H1 (cell line): Measurements from ENCODE around the gene SYT15. TPM values are rescaled to one million over a fixed set of nuclear protein-coding genes. Genes with fewer than 3 reads are reported as not detected.
"Not testable (repeated sequence)": the region's sequence is repeated elsewhere in the genome, so short reads cannot be mapped to it uniquely, and the experiment has no call there.

Experiments
- CTCF ChIA-PET: fragments of 300-600 bp; sonication (Branson Sonifier 250); formaldehyde crosslinking; loops from one replicate; lab custom pipeline; 2021; ENCODE audit not compliant: partially characterized antibody; lab: Charles Lee
- POLR2A ChIA-PET: fragments of 300-600 bp; sonication (Branson Sonifier 250); formaldehyde crosslinking; loops from one replicate; lab custom pipeline; 2021; ENCODE audit warnings: inconsistent platforms; ENCODE audit not compliant: partially characterized antibody; lab: Charles Lee
- DNase-seq, 2 experiments: peaks; one replicate each; pipeline versions ENCODE4 v3.0.0 to v3.0.0-alpha.2; 2010 to 2022; ENCODE audit warnings: low spot score in 2 of 2, low read depth in 1 of 2, mixed read lengths in 1 of 2
- FAIRE-seq: peaks from 2 replicates; lab custom pipeline; 2011; peaks lifted over from hg19 to GRCh38; lab: Jason Lieb, UNC
- H2AFZ ChIP-seq: 2 replicates; pipeline ENCODE4 v1.8.1; 2012; ENCODE audit warnings: low read length, inconsistent platforms
- H2AK5ac ChIP-seq: 2 replicates; pipeline ENCODE4 v1.6.1; 2013; ENCODE audit warnings: low read depth, low read length
- H2BK120ac ChIP-seq: replicated peaks from 2 replicates; pipeline ENCODE3; 2013; ENCODE audit warnings: low read depth, low read length, inconsistent platforms
- H2BK12ac ChIP-seq: 2 replicates; pipeline ENCODE4 v1.6.1; 2013; ENCODE audit warnings: low read depth, low read length
- H2BK15ac ChIP-seq: 2 replicates; pipeline ENCODE4 v1.6.1; 2013; ENCODE audit warnings: low read length
- H2BK20ac ChIP-seq: 2 replicates; pipeline ENCODE4 v1.6.1; 2013; ENCODE audit warnings: low read length
- H2BK5ac ChIP-seq: 2 replicates; pipeline ENCODE4 v1.6.1; 2013; ENCODE audit warnings: low read depth, low read length
- H3K14ac ChIP-seq: 2 replicates; pipeline ENCODE4 v1.6.1; 2013; ENCODE audit warnings: inconsistent platforms; ENCODE audit not compliant: insufficient read length
- H3K18ac ChIP-seq: 2 replicates; pipeline ENCODE4 v1.6.1; 2013; ENCODE audit warnings: low read length; ENCODE audit errors: extremely low read depth
- H3K23ac ChIP-seq: 2 replicates; pipeline ENCODE4 v1.6.1; 2013; ENCODE audit warnings: inconsistent platforms; ENCODE audit not compliant: insufficient read length
- H3K23me2 ChIP-seq: 2 replicates; pipeline ENCODE4 v1.6.1; 2013; ENCODE audit warnings: low read depth, low read length
- H3K27ac ChIP-seq: 2 replicates; pipeline ENCODE4 v1.6.1; 2011; ENCODE audit warnings: low read depth, low read length, inconsistent platforms
- H3K27me3 ChIP-seq, 4 experiments: replicated peaks in 1 of 4; 1 replicate in 1 of 4; 2 replicates in 3 of 4; pipeline versions ENCODE4 v1.6.1 to v1.8.1; 2011 to 2013; ENCODE audit warnings: low read length in 3 of 4, mild to moderate bottlenecking in 3 of 4, inconsistent platforms in 2 of 4, mixed read lengths in 2 of 4, moderate library complexity in 1 of 4; ENCODE audit not compliant: control insufficient read depth in 3 of 4, insufficient read depth in 3 of 4; ENCODE audit errors: extremely low read depth in 1 of 4
- H3K36me3 ChIP-seq, 4 experiments: 2 replicates each; pipeline versions ENCODE4 v1.6.1 to v1.8.1; 2011 to 2013; ENCODE audit warnings: mild to moderate bottlenecking in 4 of 4, low read length in 3 of 4, moderate library complexity in 2 of 4, control low read depth in 1 of 4, inconsistent platforms in 1 of 4; ENCODE audit not compliant: insufficient read depth in 4 of 4, control insufficient read depth in 2 of 4
- H3K4ac ChIP-seq: replicated peaks from 2 replicates; pipeline ENCODE3; 2013; ENCODE audit warnings: low read length, low read depth, mixed read lengths, inconsistent platforms; ENCODE audit not compliant: insufficient read length
- H3K4me1 ChIP-seq, 4 experiments: replicated peaks in 1 of 4; 1 replicate in 1 of 4; 2 replicates in 3 of 4; pipeline versions ENCODE4 v1.6.1 to v1.8.1; 2011 to 2013; ENCODE audit warnings: low read length in 3 of 4, inconsistent platforms in 2 of 4, mixed read lengths in 1 of 4; ENCODE audit not compliant: insufficient read depth in 4 of 4, control insufficient read depth in 3 of 4
- H3K4me2 ChIP-seq, 2 experiments: 2 replicates each; pipeline versions ENCODE4 v1.6.1 to v1.8.1; 2011 to 2013; ENCODE audit warnings: low read depth in 2 of 2, low read length in 2 of 2, control low read depth in 1 of 2, inconsistent platforms in 1 of 2, mild to moderate bottlenecking in 1 of 2; ENCODE audit not compliant: insufficient read depth in 1 of 2
- H3K4me3 ChIP-seq, 4 experiments: fragments of 200-600, 300-600 bp in 1 of 4; sonication (generic), shearing (Covaris generic), sonication (Bioruptor Twin) in 1 of 4; 2 replicates each; pipeline versions ENCODE4 v1.5.1 to v1.8.1; 2011 to 2016; ENCODE audit warnings: low read length in 4 of 4, low read depth in 3 of 4, control low read depth in 2 of 4, inconsistent platforms in 2 of 4, mild to moderate bottlenecking in 2 of 4, mixed read lengths in 1 of 4, moderate library complexity in 1 of 4; ENCODE audit not compliant: insufficient read depth in 2 of 4; ENCODE audit errors: extremely low read depth in 1 of 4
- H3K56ac ChIP-seq: replicated peaks from 2 replicates; pipeline ENCODE3; 2013; ENCODE audit warnings: low read depth, mild to moderate bottlenecking, mixed read lengths, low read length, inconsistent platforms; ENCODE audit not compliant: insufficient read length
- H3K79me1 ChIP-seq: 2 replicates; pipeline ENCODE4 v1.6.1; 2013; ENCODE audit warnings: low read depth, low read length, control low read depth
- H3K79me2 ChIP-seq, 2 experiments: 2 replicates each; pipeline versions ENCODE4 v1.6.1 to v1.8.1; 2012 to 2013; ENCODE audit warnings: low read length in 2 of 2, mild to moderate bottlenecking in 2 of 2, inconsistent platforms in 1 of 2; ENCODE audit not compliant: insufficient read depth in 2 of 2, control insufficient read depth in 1 of 2
- H3K9ac ChIP-seq, 4 experiments: replicated peaks in 1 of 4; 1 replicate in 1 of 4; 2 replicates in 3 of 4; pipeline versions ENCODE4 v1.6.1 to v1.8.1; 2011 to 2013; ENCODE audit warnings: low read depth in 3 of 4, low read length in 3 of 4, control low read depth in 2 of 4, mild to moderate bottlenecking in 2 of 4, moderate library complexity in 2 of 4, inconsistent platforms in 1 of 4; ENCODE audit errors: extremely low read depth in 1 of 4
- H3K9me3 ChIP-seq, 2 experiments: 2 replicates each; pipeline versions ENCODE4 v1.6.1 to v1.8.1; 2012 to 2013; ENCODE audit warnings: mild to moderate bottlenecking in 2 of 2, moderate library complexity in 2 of 2, control low read depth in 1 of 2, inconsistent platforms in 1 of 2, low read depth in 1 of 2, low read length in 1 of 2, mixed read lengths in 1 of 2; ENCODE audit not compliant: insufficient read depth in 2 of 2
- H4K20me1 ChIP-seq, 2 experiments: replicated peaks in 1 of 2; 2 replicates each; pipeline versions ENCODE3 to v1.8.1; 2011 to 2013; ENCODE audit warnings: inconsistent platforms in 2 of 2, low read length in 2 of 2, mild to moderate bottlenecking in 1 of 2; ENCODE audit not compliant: insufficient read depth in 2 of 2, control insufficient read depth in 1 of 2
- H4K5ac ChIP-seq: 2 replicates; pipeline ENCODE4 v1.6.1; 2013; ENCODE audit warnings: low read length, low read depth, mixed read lengths, inconsistent platforms; ENCODE audit not compliant: insufficient read length
- H4K8ac ChIP-seq: 2 replicates; pipeline ENCODE4 v1.8.0; 2013; ENCODE audit warnings: mild to moderate bottlenecking, moderate library complexity, low read length, inconsistent platforms; ENCODE audit not compliant: insufficient read depth; ENCODE audit errors: extremely low read depth
- H4K91ac ChIP-seq: replicated peaks from 2 replicates; pipeline ENCODE3; 2013; ENCODE audit warnings: low read length, mixed read lengths, inconsistent platforms; ENCODE audit not compliant: insufficient read length
- WGBS, 2 experiments: shearing (Covaris generic) in 1 of 2; methylation state at CpG; one replicate each; pipeline versions ENCODE4 v1.1.6 to v1.1.7; 2013 to 2015; ENCODE audit warnings: low lambda C conversion rate in 2 of 2, mixed read lengths in 2 of 2, inconsistent platforms in 1 of 2, low coverage in 1 of 2, missing lambda C conversion rate in 1 of 2; ENCODE audit not compliant: insufficient replicate concordance in 2 of 2, insufficient coverage in 1 of 2, insufficient read length in 1 of 2; ENCODE audit errors: extremely low coverage in 1 of 2, missing lambda C conversion rate in 1 of 2; 5-methylcytosine and 5-hydroxymethylcytosine counted together
- polyA plus RNA-seq, 7 experiments: library from polyadenylated mRNA; depleted of rRNA in 3 of 7; stranded (reverse) in 5 of 7; unstranded in 2 of 7; fragments of >200 nt in 5 of 7; fragments of 200-250 nt in 2 of 7; gene quantifications; 1 replicate in 5 of 7; 2 replicates in 1 of 7; 4 replicates in 1 of 7; pipeline versions ENCODE4 v1.2.1 to v1.2.3, GENCODE V29; 2011 to 2013; ENCODE audit warnings: missing spikeins in 2 of 7, mixed read lengths in 2 of 7
- total RNA-seq: library from RNA; stranded (reverse); fragmentation: NEBNext Ultra II Directional; extraction: Animal tissue kit (Norgen Biotek cat#: 25700); gene quantifications from 2 replicates; pipeline ENCODE4 v1.2.1, GENCODE V29; 2021

The SYT15 gene
- total and polyA plus RNA-seq, 2 of the 8 experiments (the other 6 are each of a cell fraction or from before 2014, with no cell fraction given) = 0.39 to 0.61 TPM

- H4K91ac ChIP-seq, H2BK5ac ChIP-seq, H2BK12ac ChIP-seq, H2AK5ac ChIP-seq, CTCF ChIA-PET, H3K36me3 ChIP-seq, DNase-seq, H3K23me2 ChIP-seq, H3K4me2 ChIP-seq, H3K56ac ChIP-seq, H3K18ac ChIP-seq, H2BK20ac ChIP-seq, H3K4me1 ChIP-seq, H3K27me3 ChIP-seq, H3K27ac ChIP-seq, H2BK15ac ChIP-seq, POLR2A ChIA-PET, H4K20me1 ChIP-seq, H2AFZ ChIP-seq, H3K4me3 ChIP-seq, H3K4ac ChIP-seq, H3K9me3 ChIP-seq, H3K23ac ChIP-seq, H3K79me1 ChIP-seq, H3K14ac ChIP-seq, FAIRE-seq, H4K8ac ChIP-seq, H3K9ac ChIP-seq, H3K79me2 ChIP-seq, H2BK120ac ChIP-seq, H4K5ac ChIP-seq: not testable (repeated sequence)
- 83% methylated on average over 4 of the region's 6 CpGs; no CpG with 5 or more reads in 1 of the 2 experiments for WGBS, 2 experiments
These were observed 15.6 kb downstream of the SYT15 start for GRCh38 chr10:46594453-46595063.

- H3K4me3 ChIP-seq, H4K5ac ChIP-seq, DNase-seq, H4K91ac ChIP-seq, CTCF ChIA-PET, H3K79me1 ChIP-seq, POLR2A ChIA-PET, H3K4me2 ChIP-seq, H2BK120ac ChIP-seq, H4K20me1 ChIP-seq, H3K23me2 ChIP-seq, H3K27me3 ChIP-seq, H3K9ac ChIP-seq, H3K56ac ChIP-seq, H2AK5ac ChIP-seq, H3K18ac ChIP-seq, H2BK12ac ChIP-seq, H3K36me3 ChIP-seq, H3K27ac ChIP-seq, H3K14ac ChIP-seq, H2BK15ac ChIP-seq, H2AFZ ChIP-seq, H2BK5ac ChIP-seq, H2BK20ac ChIP-seq, H3K4ac ChIP-seq, H3K79me2 ChIP-seq, H3K9me3 ChIP-seq, H4K8ac ChIP-seq, H3K23ac ChIP-seq, H3K4me1 ChIP-seq: not testable (repeated sequence)
- FAIRE-seq = peak; percentile 74
- WGBS, 2 experiments = 100% methylated on average over 1 of the region's 4 CpGs; no CpG with 5 or more reads in 1 of the 2 experiments
These were observed 17.6 kb downstream of the SYT15 start for GRCh38 chr10:46596570-46596969.
